GM12801 (cell line): Measurements from ENCODE around the gene FBLN5.

Source experiments
- CTCF ChIP-seq: IDR thresholded peaks from one replicate; pipeline ENCODE4 v1.5.1; 2011; ENCODE audit warnings: control low read depth; ENCODE audit not compliant: insufficient read length; ENCODE audit errors: extremely low read depth

The FBLN5 gene

GRCh38 chr14:91929700-91930099, 17.8 kb downstream of the FBLN5 start:
- no peak for TF ChIP-seq CTCF

GRCh38 chr14:91927800-91928199, 19.7 kb downstream of the FBLN5 start:
- TF ChIP-seq CTCF, result no peak

- no peak for TF ChIP-seq CTCF
Measured at GRCh38 chr14:91927191-91927590, 20.3 kb downstream of the FBLN5 start.

GRCh38 chr14:91926131-91926890, 21.2 kb downstream of the FBLN5 start:
- TF ChIP-seq CTCF, result no peak

GRCh38 chr14:91925727-91926121, 21.8 kb downstream of the FBLN5 start:
- TF ChIP-seq CTCF, result no peak

- TF ChIP-seq CTCF, result no peak
Measured at GRCh38 chr14:91925001-91925726, 22.3 kb downstream of the FBLN5 start.

- TF ChIP-seq CTCF, result no peak
Measured at GRCh38 chr14:91920526-91920925, 27.0 kb downstream of the FBLN5 start.
